ENCODE results near the gene CERS6.

Gene CERS6

GRCh38 chr2:168691221-168691620, 235.1 kb downstream of the CERS6 start:
- H3K9me3 ChIP-seq (ENCODE audit: low read depth, low read length): no peaks in the 10 kb centered on the region
- TF ChIP-seq FOXP2 (optimal IDR thresholded peaks at IDR 0.05; ENCODE audit: control extremely low read depth, extremely low read length, insufficient read depth): no peak
- no peak for TF ChIP-seq POLR2AphosphoS5 (IDR thresholded peaks at IDR 0.05; ENCODE audit: borderline replicate concordance, low read depth, low read length)
- no peak for TF ChIP-seq EZH2 (IDR thresholded peaks at IDR 0.05)
- H3K9ac ChIP-seq (ENCODE audit: insufficient read length): no peak overlapping the region
- no peak overlapping the region for H3K4me3 ChIP-seq
- H3K27ac ChIP-seq: no peak overlapping the region
- no peak for DNase-seq (ENCODE audit: low read depth, low spot score)
- no peaks in the 10 kb centered on the region for H3K36me3 ChIP-seq (ENCODE audit: insufficient read depth, low read length)

DNA sequence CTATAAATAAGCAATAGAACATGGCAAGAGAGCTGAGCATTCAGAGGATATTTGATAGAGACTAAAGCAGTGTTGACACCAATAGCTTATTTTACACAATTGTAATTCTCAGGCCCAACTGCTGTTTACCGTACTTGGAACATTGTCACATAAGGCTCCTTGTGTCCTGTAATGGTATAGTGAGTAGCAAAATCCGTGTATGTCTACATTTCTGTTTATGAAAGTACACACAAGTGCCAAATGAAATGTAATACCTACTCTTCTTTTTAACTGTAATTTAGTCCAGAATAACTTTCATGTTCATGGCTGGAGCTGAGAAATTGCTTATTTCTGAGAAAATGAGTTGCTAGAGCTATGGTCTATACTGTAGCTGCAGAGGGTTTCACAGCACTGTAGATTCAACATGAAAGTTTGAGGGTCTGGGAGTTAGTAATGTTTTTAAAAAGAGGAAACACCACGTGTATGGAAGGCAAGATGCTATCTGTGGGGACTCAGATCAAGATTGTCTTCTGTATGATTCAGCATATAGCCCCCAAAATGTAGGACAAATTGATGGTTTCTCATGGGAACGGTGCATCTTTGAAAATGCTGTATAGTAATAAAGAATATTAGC, 236.2 kb downstream of the CERS6 start:
- H3K27ac ChIP-seq: no peak overlapping the region
- no peaks in the 10 kb centered on the region for H3K36me3 ChIP-seq (ENCODE audit: insufficient read depth, low read length)
- H3K9ac ChIP-seq (ENCODE audit: insufficient read length): no peak overlapping the region
- no peaks in the 10 kb centered on the region for H3K9me3 ChIP-seq (ENCODE audit: low read depth, low read length)
- DNase-seq (ENCODE audit: low read depth, low spot score): no peak
- H3K4me3 ChIP-seq: no peak overlapping the region
- TF ChIP-seq EZH2 (IDR thresholded peaks at IDR 0.05) (no peak), FOXP2 (optimal IDR thresholded peaks at IDR 0.05; ENCODE audit: control extremely low read depth, extremely low read length, insufficient read depth) (no peak), POLR2AphosphoS5 (IDR thresholded peaks at IDR 0.05; ENCODE audit: borderline replicate concordance, low read depth, low read length) (no peak)

- no peak for TF ChIP-seq FOXP2 (optimal IDR thresholded peaks at IDR 0.05; ENCODE audit: control extremely low read depth, extremely low read length, insufficient read depth)
- TF ChIP-seq EZH2 (IDR thresholded peaks at IDR 0.05): no peak
- no peak for TF ChIP-seq POLR2AphosphoS5 (IDR thresholded peaks at IDR 0.05; ENCODE audit: borderline replicate concordance, low read depth, low read length)
- Histone ChIP-seq H3K4me3 (no peak overlapping the region), H3K9ac (ENCODE audit: insufficient read length) (no peak overlapping the region), H3K9me3 (ENCODE audit: low read depth, low read length) (no peaks in the 10 kb centered on the region), H3K27ac (no peak overlapping the region), H3K36me3 (ENCODE audit: insufficient read depth, low read length) (no peaks in the 10 kb centered on the region)
- DNase-seq (ENCODE audit: low read depth, low spot score): no peak
Measured at GRCh38 chr2:168694173-168694572, 238.1 kb downstream of the CERS6 start.

DNA sequence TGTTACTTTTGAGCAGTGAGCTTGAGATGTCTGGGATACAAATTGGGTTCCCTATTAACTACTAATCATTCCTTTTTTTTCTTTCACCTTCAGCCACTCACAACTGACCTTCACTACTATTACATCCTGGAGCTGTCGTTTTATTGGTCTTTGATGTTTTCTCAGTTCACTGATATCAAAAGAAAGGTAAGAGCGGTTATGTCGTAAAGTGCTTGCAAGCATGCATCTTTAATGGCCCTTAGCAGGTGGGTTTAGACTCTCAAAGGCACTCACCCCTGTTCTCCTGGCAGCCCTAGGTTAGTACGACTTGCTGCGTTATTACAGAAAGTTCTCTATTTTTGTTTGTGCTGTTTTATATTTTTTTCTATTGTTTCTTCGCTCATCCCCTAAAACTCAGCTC, 238.8 kb downstream of the CERS6 start:
- no peaks in the 10 kb centered on the region for H3K36me3 ChIP-seq (ENCODE audit: insufficient read depth, low read length)
- H3K27ac ChIP-seq: no peak overlapping the region
- TF ChIP-seq POLR2AphosphoS5 (IDR thresholded peaks at IDR 0.05; ENCODE audit: borderline replicate concordance, low read depth, low read length) (no peak), FOXP2 (optimal IDR thresholded peaks at IDR 0.05; ENCODE audit: control extremely low read depth, extremely low read length, insufficient read depth) (no peak), EZH2 (IDR thresholded peaks at IDR 0.05) (no peak)
- H3K9me3 ChIP-seq (ENCODE audit: low read depth, low read length): no peaks in the 10 kb centered on the region
- H3K4me3 ChIP-seq: no peak overlapping the region
- H3K9ac ChIP-seq (ENCODE audit: insufficient read length): no peak overlapping the region
- no peak for DNase-seq (ENCODE audit: low read depth, low spot score)

GRCh38 chr2:168697668-168698121, 241.6 kb downstream of the CERS6 start:
- Histone ChIP-seq H3K4me3 (no peak overlapping the region), H3K36me3 (ENCODE audit: insufficient read depth, low read length) (no peaks in the 10 kb centered on the region), H3K9me3 (ENCODE audit: low read depth, low read length) (no peaks in the 10 kb centered on the region), H3K9ac (ENCODE audit: insufficient read length) (no peak overlapping the region), H3K27ac (no peak overlapping the region)
- no peak for DNase-seq (ENCODE audit: low read depth, low spot score)
- TF ChIP-seq FOXP2 (optimal IDR thresholded peaks at IDR 0.05; ENCODE audit: control extremely low read depth, extremely low read length, insufficient read depth) (no peak), EZH2 (IDR thresholded peaks at IDR 0.05) (no peak), POLR2AphosphoS5 (IDR thresholded peaks at IDR 0.05; ENCODE audit: borderline replicate concordance, low read depth, low read length) (no peak)

DNA sequence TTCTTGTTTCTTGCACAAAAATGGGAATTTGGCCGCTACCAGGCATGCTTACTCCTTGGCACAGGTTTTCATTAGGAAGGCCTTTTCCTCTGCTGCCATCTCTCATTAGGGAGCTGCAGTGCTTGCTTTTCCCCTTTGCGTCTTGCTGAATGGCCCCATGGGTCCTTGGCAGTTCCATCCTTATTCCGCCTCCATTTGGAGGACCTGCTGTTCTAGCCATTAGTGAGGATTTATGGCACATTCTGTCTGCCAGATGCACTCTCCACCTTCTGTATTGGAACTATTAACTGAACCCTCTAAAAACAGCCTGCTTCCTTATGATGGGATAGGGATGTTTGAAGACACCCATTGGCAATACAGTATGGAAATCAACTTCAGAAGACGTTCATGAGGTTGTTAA, 242.9 kb downstream of the CERS6 start:
- TF ChIP-seq POLR2AphosphoS5 (IDR thresholded peaks at IDR 0.05; ENCODE audit: borderline replicate concordance, low read depth, low read length) (no peak), FOXP2 (optimal IDR thresholded peaks at IDR 0.05; ENCODE audit: control extremely low read depth, extremely low read length, insufficient read depth) (no peak), EZH2 (IDR thresholded peaks at IDR 0.05) (no peak)
- Histone ChIP-seq H3K9me3 (ENCODE audit: low read depth, low read length) (no peaks in the 10 kb centered on the region), H3K9ac (ENCODE audit: insufficient read length) (no peak overlapping the region), H3K36me3 (ENCODE audit: insufficient read depth, low read length) (no peaks in the 10 kb centered on the region), H3K27ac (no peak overlapping the region), H3K4me3 (no peak overlapping the region)
- no peak for DNase-seq (ENCODE audit: low read depth, low spot score)

DNA sequence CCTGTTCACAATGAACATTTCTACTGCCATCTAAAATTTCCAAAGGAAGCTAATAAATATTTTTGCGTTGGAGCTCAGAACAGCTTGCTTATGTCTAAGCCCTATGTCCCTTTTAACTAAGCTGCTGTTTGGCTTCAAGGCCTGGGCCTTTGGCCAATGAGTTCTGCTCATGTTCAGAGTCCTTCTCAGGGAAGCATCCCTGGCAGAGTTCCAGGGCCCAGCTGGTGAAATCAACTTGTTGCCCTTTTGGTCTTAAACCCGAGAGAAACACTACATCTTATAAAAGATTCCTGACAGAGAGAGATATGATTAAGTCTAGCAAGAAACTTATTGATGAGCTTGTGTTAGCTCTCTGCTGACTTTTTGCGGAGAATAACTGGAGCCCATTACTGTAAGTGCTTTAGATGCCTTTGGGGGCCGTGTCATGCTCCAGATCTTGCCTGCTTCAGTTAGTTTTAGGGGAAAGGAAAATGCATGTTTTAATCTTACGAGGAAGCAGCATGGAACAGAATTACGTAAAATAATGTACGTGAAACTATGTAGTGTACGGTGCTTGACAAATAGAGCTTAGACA, 243.9 kb downstream of the CERS6 start:
- Histone ChIP-seq H3K36me3 (ENCODE audit: insufficient read depth, low read length) (no peaks in the 10 kb centered on the region), H3K9ac (ENCODE audit: insufficient read length) (no peak overlapping the region), H3K4me3 (no peak overlapping the region), H3K27ac (no peak overlapping the region), H3K9me3 (ENCODE audit: low read depth, low read length) (no peaks in the 10 kb centered on the region)
- DNase-seq (ENCODE audit: low read depth, low spot score): no peak
- no peak for TF ChIP-seq POLR2AphosphoS5 (IDR thresholded peaks at IDR 0.05; ENCODE audit: borderline replicate concordance, low read depth, low read length)
- TF ChIP-seq FOXP2 (optimal IDR thresholded peaks at IDR 0.05; ENCODE audit: control extremely low read depth, extremely low read length, insufficient read depth): no peak
- TF ChIP-seq EZH2 (IDR thresholded peaks at IDR 0.05): no peak

- Histone ChIP-seq H3K36me3 (ENCODE audit: insufficient read depth, low read length) (no peaks in the 10 kb centered on the region), H3K9ac (ENCODE audit: insufficient read length) (no peak overlapping the region), H3K27ac (no peak overlapping the region), H3K4me3 (no peak overlapping the region), H3K9me3 (ENCODE audit: low read depth, low read length) (no peaks in the 10 kb centered on the region)
- no peak for TF ChIP-seq FOXP2 (optimal IDR thresholded peaks at IDR 0.05; ENCODE audit: control extremely low read depth, extremely low read length, insufficient read depth)
- no peak for TF ChIP-seq POLR2AphosphoS5 (IDR thresholded peaks at IDR 0.05; ENCODE audit: borderline replicate concordance, low read depth, low read length)
- no peak for TF ChIP-seq EZH2 (IDR thresholded peaks at IDR 0.05)
- no peak for DNase-seq (ENCODE audit: low read depth, low spot score)
Measured at GRCh38 chr2:168700615-168701245, 244.7 kb downstream of the CERS6 start.

Data from SK-N-MC (cell line).